GM19025 (cell line): Measurements from ENCODE around the gene OXA1L.

Experiments used
- ATAC-seq: cut with Tn5 transposase; IDR thresholded peaks from one replicate; pipeline ENCODE4 v1.9.1; 2021; ENCODE audit warnings: mild to moderate bottlenecking, low read depth, moderate library complexity; ENCODE audit not compliant: unreplicated experiment

OXA1L gene

GRCh38 chr14:22822016-22822570 is 55.6 kb downstream of the OXA1L start:
- no peak for ATAC-seq
